Thoracic aorta (tissue), 2 donors: ENCODE results near the gene XRCC3. TPM values are rescaled to one million over a fixed set of nuclear protein-coding genes. Genes with fewer than 3 reads are reported as not detected.

Experiments
- ATAC-seq: fragments of 150-250 bp; one replicate; pipeline ENCODE4 v1.8.0; 2017; ENCODE audit warnings: low read depth; ENCODE audit not compliant: insufficient number of reproducible peaks, low FRiP score
- DNase-seq: peaks from one replicate; pipeline ENCODE4 v3.0.0-alpha.2; 2020; ENCODE audit warnings: low spot score
- H3K27ac ChIP-seq, 2 donors: fragments of 200-600 bp; sonication (generic); 1 replicate in 1 of 2; 2 replicates in 1 of 2; pipeline ENCODE4 v1.5.1; 2016; ENCODE audit warnings: mild to moderate bottlenecking in 2 of 2, moderate library complexity in 2 of 2
- H3K27me3 ChIP-seq: fragments of 200-600 bp; sonication (generic); replicated peaks from 2 replicates; pipeline ENCODE4 v1.6.0; 2016; ENCODE audit warnings: mild to moderate bottlenecking; ENCODE audit not compliant: insufficient read depth
- H3K36me3 ChIP-seq: fragments of 200-600 bp; sonication (generic); one replicate; pipeline ENCODE4 v1.5.1; 2016
- H3K4me1 ChIP-seq, 2 donors: fragments of 200-600 bp; sonication (generic); 1 replicate in 1 of 2; 2 replicates in 1 of 2; pipeline versions ENCODE4 v1.5.1 to v1.6.0; 2016; ENCODE audit warnings: low read depth in 2 of 2, mild to moderate bottlenecking in 1 of 2; ENCODE audit not compliant: control insufficient read depth in 1 of 2
- H3K4me3 ChIP-seq: fragments of 200-600 bp; sonication (generic); 2 replicates; pipeline ENCODE4 v1.5.1; 2016; ENCODE audit warnings: mild to moderate bottlenecking
- H3K9me3 ChIP-seq: fragments of 200-600 bp; sonication (generic); 2 replicates; pipeline ENCODE4 v1.5.1; 2016
- CTCF ChIP-seq: fragments of 200-600 bp; sonication (generic); IDR thresholded peaks from one replicate; pipeline ENCODE4 v1.5.1; 2019; ENCODE audit warnings: antibody characterized with exemption
- total RNA-seq, 2 donors: library from RNA; depleted of rRNA; stranded (reverse); fragments of >200 nt; gene quantifications; one replicate each; pipeline versions ENCODE4 v1.1.0 to v1.2.3, GENCODE V29; 2016

XRCC3 gene
- total RNA-seq, result 10 to 100 TPM in 1 of 2 donors, 1 to 10 TPM in 1; 8.4 to 18.5 TPM

GRCh38 chr14:103715052-103716000 is at the start of gene XRCC3, which contains the start of gene ZFYVE21:
Gene XRCC3, minus strand, starts transcription at chr14:103715451. Its CDS starts 4,364 bp downstream, at chr14:103711087.
Gene ZFYVE21, plus strand, starts transcription at chr14:103715810. Its CDS starts 32 bp downstream, at chr14:103715842.
- Histone ChIP-seq H3K9me3 (no peaks in the 10 kb centered on the region), H3K36me3 (no peaks in the 10 kb centered on the region), H3K4me3 (peak within 1 kb of the TSS; percentile 88), H3K27ac (peak within 1 kb of the TSS; percentile 64 to 89), H3K4me1 (peaks cover 15 to 83% of the 10 kb centered on the region in 2 donors), H3K27me3 (no peaks in the 10 kb centered on the region)
- ATAC-seq (peak; percentile 99), DNase-seq (peak; percentile 99)
- TF ChIP-seq CTCF, result no peak

GRCh38 chr14:103763730-103764488 is 48.7 kb upstream of the XRCC3 start:
- Histone ChIP-seq H3K4me3 (no peak overlapping the region), H3K36me3 (no peaks in the 10 kb centered on the region), H3K9me3 (no peaks in the 10 kb centered on the region), H3K27ac (no peak overlapping the region), H3K27me3 (no peaks in the 10 kb centered on the region), H3K4me1 (no peaks in the 10 kb centered on the region)
- ATAC-seq (no peak), DNase-seq (no peak)
- TF ChIP-seq CTCF, result no peak

- no peaks in the 10 kb centered on the region for H3K27me3 ChIP-seq
- TF ChIP-seq CTCF, result no peak
- H3K4me1 ChIP-seq, result no peaks in the 10 kb centered on the region
- no peak for DNase-seq
- H3K9me3 ChIP-seq, result no peaks in the 10 kb centered on the region
- H3K27ac ChIP-seq, result no peak overlapping the region
- no peak for ATAC-seq
- H3K36me3 ChIP-seq, result no peaks in the 10 kb centered on the region
- H3K4me3 ChIP-seq, result no peak overlapping the region
Observed at GRCh38 chr14:103762541-103762940, 47.3 kb upstream of the XRCC3 start.

GRCh38 chr14:103762036-103762435 is 46.8 kb upstream of the XRCC3 start:
- Histone ChIP-seq H3K27me3 (no peaks in the 10 kb centered on the region), H3K4me1 (no peaks in the 10 kb centered on the region), H3K9me3 (no peaks in the 10 kb centered on the region), H3K4me3 (no peak overlapping the region), H3K27ac (no peak overlapping the region), H3K36me3 (no peaks in the 10 kb centered on the region)
- DNase-seq, result no peak
- ATAC-seq, result no peak
- no peak for TF ChIP-seq CTCF
